BLaER1 treated with 17β-estradiol and CSF1 and Interleukin-3, amounts not matched to agents 10 nM and 100 nM (cell line): ENCODE results near the gene SLC6A18.
"Not testable (repeated sequence)": the region's sequence is repeated elsewhere in the genome, so short reads cannot be mapped to it uniquely, and the experiment has no call there.

ENCODE experiments used
- H3K27ac ChIP-seq, 11 experiments: shearing (Covaris generic); formaldehyde crosslinking; 2 replicates each; pipeline ENCODE4 v1.8.1; 2022
- H3K27me3 ChIP-seq, 11 experiments: shearing (Covaris generic); formaldehyde crosslinking; 2 replicates each; pipeline ENCODE4 v1.8.1; 2022
- H3K36me3 ChIP-seq, 11 experiments: shearing (Covaris generic); formaldehyde crosslinking; 2 replicates each; pipeline ENCODE4 v1.8.1; 2022
- H3K4me1 ChIP-seq, 10 experiments: shearing (Covaris generic); formaldehyde crosslinking; 2 replicates each; pipeline ENCODE4 v1.8.1; 2022
- H3K4me2 ChIP-seq, 11 experiments: shearing (Covaris generic); formaldehyde crosslinking; 2 replicates each; pipeline ENCODE4 v1.8.1; 2022
- H3K4me3 ChIP-seq, 10 experiments: shearing (Covaris generic); formaldehyde crosslinking; 2 replicates each; pipeline ENCODE4 v1.8.1; 2022
- H3K9ac ChIP-seq, 11 experiments: shearing (Covaris generic); formaldehyde crosslinking; 2 replicates each; pipeline ENCODE4 v1.8.1; 2022
- H3K9me3 ChIP-seq, 11 experiments: shearing (Covaris generic); formaldehyde crosslinking; replicated peaks in 1 of 11; 2 replicates each; pipeline ENCODE4 v1.8.1; 2022
- H4K20me1 ChIP-seq, 11 experiments: shearing (Covaris generic); formaldehyde crosslinking; 2 replicates each; pipeline ENCODE4 v1.8.1; 2022
- Cebpa-rat ChIP-seq, 11 experiments: shearing (Covaris generic); IDR thresholded peaks; 2 replicates each; pipeline ENCODE4 v1.8.1; 2022

Gene SLC6A18

DNA sequence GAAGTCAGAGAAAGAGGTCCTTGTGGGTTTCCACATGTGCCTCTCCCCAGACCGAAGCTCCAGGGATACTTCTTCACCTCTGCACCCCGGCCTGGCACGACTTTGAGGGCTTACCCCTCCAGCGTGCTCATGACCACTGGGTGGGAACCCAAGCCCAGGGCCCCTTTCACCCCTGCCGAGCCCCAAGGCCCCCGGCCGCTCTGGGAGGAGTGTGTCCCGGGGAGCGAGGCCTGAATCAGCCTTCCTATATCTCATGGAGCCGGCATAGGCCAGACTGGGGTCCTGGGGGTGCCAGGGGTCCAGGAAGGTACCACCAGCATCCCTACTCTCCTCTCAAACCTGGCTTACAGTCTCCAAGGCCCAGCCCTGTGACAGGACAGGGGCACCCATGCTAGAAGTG, 52.6 kb downstream of the SLC6A18 start:
- Histone ChIP-seq H3K4me2 (no peak overlapping the region), H3K27me3 (no peaks in the 10 kb centered on the region), H4K20me1 (peaks cover 0 to 80% (median 17%) of the 10 kb centered on the region in 11 experiments; a peak in 11 of 22 replicates), H3K9ac (no peak overlapping the region), H3K4me1 (no peaks in the 10 kb centered on the region), H3K36me3 (peaks cover 0 to 93% (median 81%) of the 10 kb centered on the region in 11 experiments; a peak in 18 of 22 replicates), H3K27ac (no peak overlapping the region), H3K4me3 (no peak overlapping the region), H3K9me3 (peaks cover 0 to 50% (median 10%) of the 10 kb centered on the region in 11 experiments; a peak in 12 of 22 replicates)
- no peak for TF ChIP-seq Cebpa-rat (IDR thresholded peaks at IDR 0.05)

DNA sequence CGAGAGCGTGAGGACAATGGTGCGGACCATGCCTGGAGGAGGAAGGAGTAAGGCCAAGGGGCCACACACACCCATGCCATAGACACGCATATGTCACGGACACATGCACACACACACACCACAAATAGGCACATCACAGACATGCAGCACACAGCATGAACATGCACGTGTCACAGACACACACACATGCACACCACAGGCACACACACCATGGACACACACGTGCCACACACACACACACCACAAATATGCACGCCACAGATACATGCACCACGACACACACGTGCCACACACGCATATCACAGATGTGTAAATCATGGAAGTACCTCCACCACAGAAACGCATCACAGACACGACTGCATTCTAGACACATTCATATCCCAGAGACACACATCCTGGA, 53.0 kb downstream of the SLC6A18 start:
- Histone ChIP-seq H3K27me3 (no peaks in the 10 kb centered on the region), H3K36me3 (peaks cover 0 to 97% (median 86%) of the 10 kb centered on the region in 11 experiments; a peak in 18 of 22 replicates), H3K4me2 (no peak overlapping the region), H3K27ac (no peak overlapping the region), H4K20me1 (peaks cover 0 to 84% (median 22%) of the 10 kb centered on the region in 11 experiments; a peak in 11 of 22 replicates), H3K4me1 (no peaks in the 10 kb centered on the region), H3K9ac (no peak overlapping the region), H3K4me3 (no peak overlapping the region), H3K9me3 (peaks cover 0 to 50% (median 10%) of the 10 kb centered on the region in 11 experiments; a peak in 12 of 22 replicates)
- no peak for TF ChIP-seq Cebpa-rat (IDR thresholded peaks at IDR 0.05)

DNA sequence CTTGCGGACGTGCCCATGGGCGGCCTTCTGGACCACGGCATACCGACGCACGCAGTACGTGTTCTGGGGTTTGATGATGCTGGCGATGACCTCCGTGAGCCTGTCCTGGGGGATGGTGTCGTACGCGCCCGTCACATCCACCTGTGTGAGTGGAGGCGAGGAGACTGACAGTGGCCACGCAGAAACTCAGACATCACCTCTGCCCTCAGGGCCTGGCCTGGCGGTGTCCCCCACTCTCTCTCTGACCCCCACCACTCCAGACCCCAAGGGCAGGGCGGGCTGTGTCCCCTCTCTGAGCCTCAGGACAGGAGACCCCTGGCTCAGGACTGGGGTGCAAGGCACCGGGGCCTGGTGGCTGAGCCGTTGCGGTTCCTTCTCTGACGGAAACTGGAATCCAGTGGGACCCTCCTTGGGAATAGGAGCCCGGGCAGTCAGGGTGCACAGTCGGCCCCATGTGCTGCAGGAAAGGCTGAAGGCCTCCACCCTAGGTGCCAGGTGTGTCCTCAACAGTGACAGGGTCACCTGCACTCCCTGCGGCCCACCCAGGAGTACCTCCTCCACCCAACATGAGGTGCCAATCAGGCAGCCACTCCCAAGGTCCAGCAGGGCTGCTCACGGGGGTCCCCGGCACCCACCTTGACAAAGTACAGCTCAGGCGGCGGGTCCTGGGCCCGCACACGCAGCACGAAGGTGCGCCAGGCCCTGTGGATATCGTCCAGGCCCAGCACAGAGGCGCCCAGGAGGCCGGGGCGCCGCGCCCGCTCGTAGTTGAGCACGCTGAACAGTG, 53.7 kb downstream of the SLC6A18 start:
- Histone ChIP-seq H3K27me3 (no peaks in the 10 kb centered on the region), H3K4me1 (no peaks in the 10 kb centered on the region), H3K9ac (no peak overlapping the region), H3K36me3 (peaks cover 0 to 98% (median 86%) of the 10 kb centered on the region in 11 experiments; a peak in 18 of 22 replicates), H3K9me3 (peaks cover 0 to 46% (median 8%) of the 10 kb centered on the region in 11 experiments; a peak in 12 of 22 replicates), H4K20me1 (peaks cover 0 to 88% (median 27%) of the 10 kb centered on the region in 11 experiments; a peak in 11 of 22 replicates), H3K4me3 (no peak overlapping the region), H3K4me2 (no peak overlapping the region), H3K27ac (no peak overlapping the region)
- no peak for TF ChIP-seq Cebpa-rat (IDR thresholded peaks at IDR 0.05)

DNA sequence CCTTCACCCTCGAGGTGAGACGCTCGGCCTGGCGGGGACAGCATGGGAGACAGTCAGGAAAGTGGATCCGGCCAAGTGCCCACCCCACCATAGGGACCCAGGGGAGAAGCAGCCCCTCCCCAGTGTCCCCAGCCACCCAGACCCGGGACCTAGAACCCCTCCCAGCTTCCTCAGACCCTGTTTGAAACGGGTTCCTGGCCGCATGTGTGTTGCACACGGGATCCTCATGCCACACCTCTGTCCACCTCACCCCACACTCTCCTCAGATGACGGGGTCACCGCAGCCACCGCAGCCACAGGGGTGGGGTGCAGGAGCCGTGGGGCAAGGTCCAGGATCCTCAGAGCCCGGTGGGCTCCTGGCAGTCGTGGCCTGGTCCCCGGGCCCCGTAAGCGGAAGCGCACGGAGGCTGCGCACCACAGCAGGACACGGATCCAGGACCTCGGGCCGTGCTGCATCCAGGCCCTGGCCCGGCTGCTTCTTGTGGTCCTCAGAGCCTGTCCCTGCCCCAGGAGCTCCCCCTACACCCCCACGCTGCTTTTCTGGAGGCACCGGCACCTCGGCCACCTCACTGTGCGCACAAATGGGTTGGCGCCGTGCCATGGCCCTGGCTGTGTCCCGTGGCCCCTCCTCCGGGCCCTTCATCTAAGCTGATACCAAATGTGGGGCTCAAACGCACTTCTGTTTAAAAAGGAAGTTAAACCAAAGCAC, 54.4 kb downstream of the SLC6A18 start:
- Histone ChIP-seq H3K4me2 (no peak overlapping the region), H3K4me1 (no peaks in the 10 kb centered on the region), H3K9ac (no peak overlapping the region), H4K20me1 (peaks cover 0 to 85% (median 27%) of the 10 kb centered on the region in 11 experiments; a peak in 11 of 22 replicates), H3K27ac (no peak overlapping the region), H3K4me3 (no peak overlapping the region), H3K27me3 (no peaks in the 10 kb centered on the region), H3K9me3 (peaks cover 0 to 39% (median 5%) of the 10 kb centered on the region in 11 experiments; a peak in 10 of 22 replicates), H3K36me3 (peaks cover 0 to 95% (median 82%) of the 10 kb centered on the region in 11 experiments; a peak in 18 of 22 replicates)
- no peak for TF ChIP-seq Cebpa-rat (IDR thresholded peaks at IDR 0.05)

DNA sequence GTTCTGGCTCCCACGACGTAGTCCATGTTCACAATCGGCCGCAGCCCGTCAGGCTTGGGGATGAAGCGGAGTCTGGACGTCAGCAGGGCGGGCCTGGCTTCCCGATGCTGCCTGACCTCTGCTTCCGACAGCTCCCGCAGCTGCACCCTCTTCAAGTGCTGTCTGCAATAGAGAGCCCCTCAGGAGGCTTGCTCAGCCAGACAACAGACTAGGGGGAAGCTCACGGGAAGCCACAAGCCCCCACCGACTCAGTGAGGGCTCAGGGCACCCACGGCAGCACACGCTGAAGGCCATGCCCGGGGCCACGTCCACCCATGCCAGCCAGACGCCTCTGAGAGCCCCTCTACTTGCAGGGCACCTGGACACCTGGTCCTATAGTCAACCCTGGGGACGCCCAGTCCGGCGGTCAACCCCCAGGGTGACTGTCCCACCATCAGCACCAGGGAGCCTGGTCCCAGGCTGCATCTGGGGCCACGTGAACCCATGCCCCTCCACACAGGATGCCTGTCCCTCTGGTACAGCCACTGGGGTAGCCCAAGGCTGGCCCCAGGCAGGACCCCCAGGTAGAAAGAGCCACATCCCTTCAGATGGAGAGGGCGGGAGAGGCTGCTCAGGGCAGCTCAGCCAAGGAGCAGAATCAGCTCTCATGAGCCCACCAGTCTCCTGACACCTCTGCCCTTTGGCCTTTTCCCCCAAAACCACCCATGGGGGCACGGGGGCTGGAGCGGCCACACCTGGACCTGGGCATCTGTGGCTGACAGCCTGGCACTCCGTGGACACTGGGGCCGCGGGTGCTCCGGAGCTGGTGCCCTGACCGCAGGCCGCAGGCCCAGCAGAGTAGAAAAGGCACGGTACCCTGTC, 55.2 kb downstream of the SLC6A18 start:
- Histone ChIP-seq H3K9me3 (peaks cover 0 to 33% (median 5%) of the 10 kb centered on the region in 11 experiments; a peak in 8 of 22 replicates), H3K4me1 (no peaks in the 10 kb centered on the region), H3K4me3 (no peak overlapping the region), H3K27ac (no peak overlapping the region), H3K27me3 (no peaks in the 10 kb centered on the region), H3K9ac (no peak overlapping the region), H3K4me2 (no peak overlapping the region), H4K20me1 (peaks cover 0 to 88% (median 27%) of the 10 kb centered on the region in 11 experiments; a peak in 12 of 22 replicates), H3K36me3 (peaks cover 0 to 93% (median 75%) of the 10 kb centered on the region in 11 experiments; a peak in 18 of 22 replicates)
- TF ChIP-seq Cebpa-rat (IDR thresholded peaks at IDR 0.05): no peak

DNA sequence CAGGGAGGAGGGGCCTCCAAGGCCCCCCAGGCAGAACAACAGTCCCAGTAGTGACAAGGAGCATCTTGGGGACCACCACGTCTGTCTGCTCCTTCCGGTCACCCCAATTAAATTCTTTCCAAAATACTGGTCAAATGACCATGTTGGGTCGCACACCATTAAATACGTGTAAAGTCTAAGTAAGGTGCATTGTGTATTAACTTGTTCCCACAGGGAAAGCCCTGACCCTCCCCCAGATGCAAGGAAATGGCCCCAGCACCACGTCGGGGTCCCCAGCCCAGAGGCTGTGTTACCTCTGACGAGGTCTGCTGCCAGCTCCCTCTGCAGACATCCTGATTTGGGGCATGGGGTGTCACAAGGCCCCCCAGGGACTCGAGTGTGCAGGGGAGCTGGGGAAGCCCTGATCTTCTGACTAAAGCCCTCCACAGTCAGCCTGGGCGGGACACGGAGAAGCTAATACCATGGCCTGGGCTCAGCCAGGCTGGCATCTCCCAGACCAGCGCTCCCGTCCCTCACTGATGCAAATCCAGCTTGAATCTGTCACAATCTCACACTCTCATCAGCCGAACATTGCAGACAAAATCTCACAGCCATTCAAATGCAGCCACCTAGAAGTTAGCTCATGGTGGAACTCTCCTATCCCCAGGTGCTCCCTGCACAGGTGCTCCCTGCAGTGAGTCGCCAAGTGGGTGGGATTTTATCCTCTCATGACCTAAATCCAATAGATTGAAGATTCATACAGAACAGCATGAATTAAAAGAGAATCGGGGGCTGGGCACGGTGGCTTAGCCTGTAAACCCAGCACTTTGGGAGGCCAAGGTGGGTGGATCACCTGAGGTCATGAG, 56.1 kb downstream of the SLC6A18 start:
- peaks cover 0 to 33% (median 5%) of the 10 kb centered on the region in 11 experiments; a peak in 8 of 22 replicates for H3K9me3 ChIP-seq
- H3K4me1 ChIP-seq: no peaks in the 10 kb centered on the region
- no peak overlapping the region for H3K27ac ChIP-seq
- peaks cover 0 to 94% (median 81%) of the 10 kb centered on the region in 11 experiments; a peak in 18 of 22 replicates for H3K36me3 ChIP-seq
- no peak overlapping the region for H3K4me2 ChIP-seq
- TF ChIP-seq Cebpa-rat (IDR thresholded peaks at IDR 0.05): no peak
- no peak overlapping the region for H3K9ac ChIP-seq
- H4K20me1 ChIP-seq: peaks cover 0 to 92% (median 27%) of the 10 kb centered on the region in 11 experiments; a peak in 12 of 22 replicates
- no peak overlapping the region for H3K4me3 ChIP-seq
- no peaks in the 10 kb centered on the region for H3K27me3 ChIP-seq

DNA sequence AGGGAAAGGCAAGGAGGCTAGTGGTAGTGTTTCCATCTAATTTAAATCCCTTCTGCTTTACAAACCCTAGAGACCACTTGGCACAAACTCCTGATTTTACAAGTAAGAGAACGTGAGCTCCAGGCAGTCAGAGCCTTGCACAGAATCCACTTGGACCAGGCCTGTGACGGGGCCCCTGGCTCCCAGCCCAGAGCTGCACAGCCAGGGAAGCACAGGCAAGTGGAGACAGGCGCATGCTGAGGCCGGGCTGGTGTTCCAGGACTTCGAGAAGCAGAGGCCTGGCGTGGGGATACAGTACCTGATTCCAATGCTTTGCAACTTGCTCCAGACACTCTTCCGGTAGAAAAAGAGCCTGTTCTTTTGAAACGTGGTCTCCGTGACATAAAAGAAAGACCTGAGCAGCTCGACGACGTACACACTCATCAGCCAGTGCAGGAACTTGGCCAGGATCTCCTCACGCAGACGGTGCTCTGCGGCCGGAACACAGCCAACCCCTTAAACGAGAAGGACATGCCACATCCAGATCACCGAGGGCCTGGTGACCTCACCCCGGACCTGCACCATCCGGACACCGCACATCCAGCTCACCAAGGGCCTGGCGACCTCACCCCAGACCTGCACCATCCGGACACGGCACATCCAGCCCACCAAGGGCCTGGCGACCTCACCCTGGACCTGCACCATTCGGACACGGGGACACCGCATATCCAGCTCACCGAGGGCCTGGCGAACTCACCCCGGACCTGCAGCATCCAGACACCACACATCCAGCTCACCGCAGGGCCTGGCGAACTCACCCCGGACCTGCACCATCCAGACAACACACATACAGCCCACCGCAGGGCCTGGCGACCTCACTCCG, 57.2 kb downstream of the SLC6A18 start:
- TF ChIP-seq Cebpa-rat (IDR thresholded peaks at IDR 0.05): no peak
- peaks cover 0 to 26% (median 5%) of the 10 kb centered on the region in 11 experiments; a peak in 7 of 22 replicates for H3K9me3 ChIP-seq
- H3K36me3 ChIP-seq: peaks cover 0 to 94% (median 84%) of the 10 kb centered on the region in 11 experiments; a peak in 18 of 22 replicates
- peaks cover 0 to 92% (median 27%) of the 10 kb centered on the region in 11 experiments; a peak in 12 of 22 replicates for H4K20me1 ChIP-seq
- no peak overlapping the region for H3K4me3 ChIP-seq
- no peaks in the 10 kb centered on the region for H3K27me3 ChIP-seq
- H3K9ac ChIP-seq: no peak overlapping the region
- H3K4me1 ChIP-seq: no peaks in the 10 kb centered on the region
- no peak overlapping the region for H3K4me2 ChIP-seq
- no peak overlapping the region for H3K27ac ChIP-seq

DNA sequence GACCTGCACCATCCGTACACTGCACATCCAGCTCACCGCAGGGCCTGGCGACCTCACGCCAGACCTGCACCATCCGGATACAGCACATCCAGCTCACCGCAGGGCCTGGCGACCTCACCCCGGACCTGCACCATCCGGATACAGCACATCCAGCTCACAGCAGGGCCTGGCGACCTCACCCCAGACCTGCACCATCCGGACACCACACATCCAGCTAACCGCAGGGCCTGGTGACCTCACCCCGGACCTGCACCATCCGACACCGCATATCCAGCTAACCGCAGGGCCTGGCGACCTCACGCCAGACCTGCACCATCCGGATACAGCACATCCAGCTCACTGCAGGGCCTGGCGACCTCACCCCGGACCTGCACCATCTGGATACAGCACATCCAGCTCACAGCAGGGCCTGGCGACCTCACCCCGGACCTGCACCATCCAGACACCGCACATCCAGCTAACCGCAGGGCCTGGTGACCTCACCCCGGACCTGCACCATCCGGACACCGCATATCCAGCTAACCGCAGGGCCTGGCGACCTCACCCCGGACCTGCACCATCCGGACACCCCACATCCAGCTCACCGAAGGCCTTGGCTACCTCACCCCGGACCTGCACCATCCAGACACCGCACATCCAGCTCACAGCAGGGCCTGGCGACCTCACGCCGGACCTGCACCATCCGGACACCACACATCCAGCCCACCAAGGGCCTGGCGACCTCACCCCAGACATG, 58.0 kb downstream of the SLC6A18 start:
- not testable (repeated sequence) for H3K4me3 ChIP-seq, H3K4me1 ChIP-seq, H3K27ac ChIP-seq, H3K9ac ChIP-seq, H3K27me3 ChIP-seq, H3K4me2 ChIP-seq
- peaks cover 0 to 94% (median 80%) of the 10 kb centered on the region in 11 experiments; a peak in 18 of 22 replicates for H3K36me3 ChIP-seq
- peaks cover 0 to 97% (median 27%) of the 10 kb centered on the region in 11 experiments; a peak in 12 of 22 replicates for H4K20me1 ChIP-seq
- H3K9me3 ChIP-seq: peaks cover 0 to 22% (median 2%) of the 10 kb centered on the region in 11 experiments; a peak in 20 of 22 replicates

DNA sequence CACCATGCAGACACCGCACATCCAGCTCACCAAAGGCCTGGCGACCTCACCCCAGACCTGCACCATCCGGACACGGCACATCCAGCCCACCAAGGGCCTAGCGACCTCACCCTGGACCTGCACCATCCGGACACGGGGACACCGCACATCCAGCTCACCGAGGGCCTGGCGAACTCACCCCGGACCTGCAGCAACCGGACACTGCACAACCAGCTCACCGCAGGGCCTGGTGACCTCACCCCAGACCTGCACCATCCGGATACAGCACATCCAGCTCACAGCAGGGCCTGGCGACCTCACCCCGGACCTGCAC, 58.5 kb downstream of the SLC6A18 start:
- not testable (repeated sequence) for H3K4me2 ChIP-seq, H3K9ac ChIP-seq, H3K4me1 ChIP-seq, H3K4me3 ChIP-seq, H3K27me3 ChIP-seq, H3K27ac ChIP-seq
- peaks cover 0 to 94% (median 80%) of the 10 kb centered on the region in 11 experiments; a peak in 16 of 22 replicates for H3K36me3 ChIP-seq
- peaks cover 5 to 25% (median 8%) of the 10 kb centered on the region in 11 experiments; a peak in 20 of 22 replicates for H3K9me3 ChIP-seq
- H4K20me1 ChIP-seq: peaks cover 0 to 98% (median 32%) of the 10 kb centered on the region in 11 experiments; a peak in 12 of 22 replicates

DNA sequence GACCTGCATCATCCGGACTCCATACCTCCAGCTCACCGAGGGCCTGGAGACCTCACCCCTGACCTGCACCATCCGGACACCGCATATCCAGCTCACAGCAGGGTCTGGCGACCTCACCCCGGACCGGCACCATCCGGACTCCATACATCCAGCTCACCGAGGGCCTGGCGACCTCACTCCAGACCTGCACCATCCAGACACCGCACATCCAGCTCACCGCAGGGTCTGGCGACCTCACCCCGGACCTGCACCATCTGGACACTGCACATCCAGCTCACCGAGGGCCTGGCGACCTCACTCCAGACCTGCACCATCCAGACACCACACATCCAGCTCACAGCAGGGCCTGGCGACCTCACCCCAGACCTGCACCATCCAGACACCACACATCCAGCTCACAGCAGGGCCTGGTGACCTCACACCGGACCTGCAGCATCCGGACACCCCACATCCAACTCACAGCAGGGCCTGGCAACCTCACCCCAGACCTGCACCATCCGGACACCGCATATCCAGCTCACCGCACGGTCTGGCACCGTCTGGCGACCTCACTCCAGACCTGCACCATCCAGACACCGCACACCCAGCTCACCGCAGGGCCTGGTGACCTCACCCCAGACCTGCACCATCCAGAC, 59.3 kb downstream of the SLC6A18 start:
- not testable (repeated sequence) for H3K4me2 ChIP-seq, H3K4me3 ChIP-seq, H3K27me3 ChIP-seq, H3K27ac ChIP-seq, H3K4me1 ChIP-seq, H3K9ac ChIP-seq
- Histone ChIP-seq H4K20me1 (peaks cover 0 to 96% (median 37%) of the 10 kb centered on the region in 11 experiments; a peak in 12 of 22 replicates), H3K9me3 (peaks cover 8 to 24% (median 11%) of the 10 kb centered on the region in 11 experiments; a peak in 19 of 22 replicates), H3K36me3 (peaks cover 0 to 94% (median 78%) of the 10 kb centered on the region in 11 experiments; a peak in 16 of 22 replicates)
